HCT116 (cell line): ENCODE results near the gene INPP5E. TPM values are rescaled to one million over a fixed set of nuclear protein-coding genes. Genes with fewer than 3 reads are reported as not detected.

Experiments
- ATAC-seq: fragments of 200-7000 bp; cut with Tn5 transposase; 2 replicates; pipeline ENCODE4 v1.9.1; 2020; ENCODE audit warnings: mild to moderate bottlenecking, moderate library complexity
- BruUV-seq: library from RNA; stranded (reverse); fragments of 400-500 nt; replicated peaks from 2 replicates; lab custom pipeline; 2021; lab: Mats Ljungman, UMichigan
- CTCF ChIA-PET: fragments of 300-600 bp; sonication (Branson Sonifier 250); formaldehyde crosslinking; loops from one replicate; lab custom pipeline; 2021; ENCODE audit warnings: antibody characterized with exemption; lab: Charles Lee
- POLR2A ChIA-PET: fragments of 300-600, 350-600 bp; sonication (Branson Sonifier 250); formaldehyde crosslinking; loops from one replicate; lab custom pipeline; 2021; ENCODE audit warnings: antibody characterized with exemption; lab: Charles Lee
- RAD21 ChIA-PET, 2 experiments: fragments of 300-600 bp; sonication (Branson Sonifier 250); formaldehyde crosslinking; loops; one replicate each; lab custom pipeline; 2023; ENCODE audit warnings: low total read pairs in 2 of 2; ENCODE audit not compliant: uncharacterized antibody in 2 of 2, unreplicated experiment in 2 of 2, low non-redundant PET in 1 of 2; lab: Charles Lee
- DNase-seq: peaks from one replicate; pipeline ENCODE4 v3.0.0-alpha.2; 2010; ENCODE audit warnings: low read depth, low spot score
- H2AFZ ChIP-seq: fragments of 200-600 bp; shearing (Covaris generic), sonication (generic); 2 replicates; pipeline ENCODE4 v1.6.1; 2017; ENCODE audit warnings: low read depth, mixed run types, mixed read lengths, antibody characterized with exemption, low read length; ENCODE audit not compliant: poor library complexity, severe bottlenecking
- H3K27ac ChIP-seq: 2 replicates; pipeline ENCODE4 v1.5.1; 2012; ENCODE audit warnings: low read depth, low read length
- H3K27me3 ChIP-seq: fragments of 200-600 bp; sonication (generic); 2 replicates; pipeline ENCODE4 v1.6.1; 2016; ENCODE audit warnings: mixed run types, low read length, mixed read lengths; ENCODE audit not compliant: insufficient read depth
- H3K36me3 ChIP-seq, 2 experiments: fragments of 200-500 bp in 1 of 2; fragments of 200-600 bp in 1 of 2; sonication (Bioruptor generic) in 1 of 2; sonication (generic) in 1 of 2; 2 replicates each; pipeline versions ENCODE4 v1.5.1 to v1.6.1; 2014 to 2016; ENCODE audit warnings: low read length in 2 of 2, inconsistent platforms in 1 of 2, mixed read lengths in 1 of 2, mixed run types in 1 of 2; ENCODE audit not compliant: insufficient read depth in 2 of 2, control insufficient read depth in 1 of 2
- H3K4me1 ChIP-seq, 2 experiments: fragments of 200-600 bp in 1 of 2; sonication (generic) in 1 of 2; 2 replicates each; pipeline versions ENCODE4 v1.5.1 to v1.6.1; 2012 to 2017; ENCODE audit warnings: low read length in 2 of 2, inconsistent platforms in 1 of 2, mild to moderate bottlenecking in 1 of 2, mixed read lengths in 1 of 2, mixed run types in 1 of 2, moderate library complexity in 1 of 2; ENCODE audit not compliant: insufficient read depth in 2 of 2, control insufficient read depth in 1 of 2
- H3K4me2 ChIP-seq: fragments of 200-600 bp; sonication (generic); 2 replicates; pipeline ENCODE4 v1.6.1; 2017; ENCODE audit warnings: mixed run types, low read length, mixed read lengths
- H3K4me3 ChIP-seq, 2 experiments: fragments of 200-600 bp in 1 of 2; sonication (generic) in 1 of 2; replicated peaks in 1 of 2; 2 replicates each; pipeline ENCODE4 v1.5.1; 2011 to 2016; ENCODE audit warnings: low read length in 2 of 2, control low read depth in 1 of 2, low read depth in 1 of 2, mild to moderate bottlenecking in 1 of 2, mixed read lengths in 1 of 2, mixed run types in 1 of 2
- H3K79me2 ChIP-seq: fragments of 200-600 bp; sonication (generic); 2 replicates; pipeline ENCODE4 v1.6.1; 2017; ENCODE audit warnings: mild to moderate bottlenecking, mixed run types, low read length, moderate library complexity, mixed read lengths; ENCODE audit not compliant: insufficient read depth
- H3K9ac ChIP-seq: fragments of 200-600 bp; sonication (generic); 2 replicates; pipeline ENCODE4 v1.6.1; 2016; ENCODE audit warnings: low read length, mixed read lengths
- H3K9me2 ChIP-seq: fragments of 200-600 bp; sonication (generic), shearing (Covaris generic); 2 replicates; pipeline ENCODE4 v1.6.1; 2017; ENCODE audit warnings: mixed run types, mild to moderate bottlenecking, moderate library complexity; ENCODE audit not compliant: insufficient read depth
- H3K9me3 ChIP-seq, 2 experiments: fragments of 200-500 bp in 1 of 2; fragments of 200-600 bp in 1 of 2; sonication (Bioruptor generic) in 1 of 2; sonication (generic) in 1 of 2; 2 replicates each; pipeline ENCODE4 v1.6.1; 2014 to 2017; ENCODE audit warnings: low read length in 2 of 2, mixed read lengths in 2 of 2, inconsistent platforms in 1 of 2, low read depth in 1 of 2, mild to moderate bottlenecking in 1 of 2, mixed run types in 1 of 2, moderate library complexity in 1 of 2; ENCODE audit not compliant: control insufficient read depth in 1 of 2, insufficient read depth in 1 of 2
- H4K20me1 ChIP-seq: fragments of 200-600 bp; sonication (generic), shearing (Covaris generic); 2 replicates; pipeline ENCODE4 v1.6.1; 2017; ENCODE audit warnings: mixed run types, mild to moderate bottlenecking, moderate library complexity; ENCODE audit not compliant: insufficient read depth
- CEBPB ChIP-seq: IDR thresholded peaks from 2 replicates; pipeline ENCODE4 v1.6.1; 2012; ENCODE audit warnings: low read depth
- CTCF ChIP-seq, 3 experiments: fragments of 200-600 bp in 1 of 3; sonication (generic) in 1 of 3; IDR thresholded peaks in 2 of 3; conservative IDR thresholded peaks in 1 of 3; 2 replicates each; pipeline ENCODE4 v1.5.1; 2012 to 2017; ENCODE audit warnings: low read depth in 2 of 3, low read length in 2 of 3, antibody characterized with exemption in 1 of 3, borderline replicate concordance in 1 of 3, control low read depth in 1 of 3, mild to moderate bottlenecking in 1 of 3, mixed read lengths in 1 of 3, mixed run types in 1 of 3, moderate library complexity in 1 of 3; ENCODE audit not compliant: insufficient read depth in 1 of 3
- EGR1 ChIP-seq: IDR thresholded peaks from 2 replicates; pipeline ENCODE4 v1.6.1; 2012; ENCODE audit warnings: low read depth
- ELF1 ChIP-seq: IDR thresholded peaks from 2 replicates; pipeline ENCODE4 v1.6.1; 2012; ENCODE audit warnings: low read depth, borderline replicate concordance
- EZH2 ChIP-seq: fragments of 200-600 bp; sonication (generic); IDR thresholded peaks from 2 replicates; pipeline ENCODE4 v1.6.1; 2017; ENCODE audit warnings: antibody characterized with exemption, mixed run types
- JUND ChIP-seq: IDR thresholded peaks from 2 replicates; pipeline ENCODE4 v1.6.1; 2012
- MAX ChIP-seq: IDR thresholded peaks from 2 replicates; pipeline ENCODE4 v1.6.1; 2012
- POLR2A ChIP-seq: IDR thresholded peaks from 2 replicates; pipeline ENCODE4 v1.7.0; 2011; ENCODE audit warnings: borderline replicate concordance; ENCODE audit not compliant: insufficient read depth, insufficient read length; ENCODE audit errors: extremely low read depth
- RAD21 ChIP-seq: IDR thresholded peaks from 2 replicates; pipeline ENCODE4 v1.6.1; 2012; ENCODE audit warnings: low read depth, mild to moderate bottlenecking
- SIN3A ChIP-seq: IDR thresholded peaks from 2 replicates; pipeline ENCODE4 v1.6.1; 2012; ENCODE audit warnings: low read depth
- SP1 ChIP-seq: IDR thresholded peaks from 2 replicates; pipeline ENCODE4 v1.6.1; 2012; ENCODE audit warnings: low read depth
- SRF ChIP-seq: IDR thresholded peaks from 2 replicates; pipeline ENCODE4 v1.6.1; 2012; ENCODE audit warnings: low read depth
- TCF7L2 ChIP-seq: IDR thresholded peaks from 2 replicates; pipeline ENCODE4 v1.7.0; 2011; ENCODE audit warnings: borderline replicate concordance, inconsistent platforms; ENCODE audit not compliant: insufficient read depth, insufficient read length; ENCODE audit errors: extremely low read depth
- YY1 ChIP-seq: IDR thresholded peaks from 2 replicates; pipeline ENCODE4 v1.6.1; 2011; ENCODE audit warnings: low read length, low read depth, moderate library complexity, mild to moderate bottlenecking; ENCODE audit not compliant: insufficient replicate concordance; ENCODE audit errors: extremely low read depth
- ZFX ChIP-seq: fragments of 450-650 bp; IDR thresholded peaks from 2 replicates; pipeline ENCODE4 v1.6.1; 2017
- ZNF274 ChIP-seq: fragments of 200-500 bp; sonication (Bioruptor generic); IDR thresholded peaks from 2 replicates; pipeline ENCODE4 v1.6.1; 2014; ENCODE audit warnings: mild to moderate bottlenecking, low read depth, low read length, inconsistent platforms
- intact Hi-C: fragments of 100-400 bp; cut with micrococcal nuclease; formaldehyde crosslinking; loops from 2 replicates; pipeline ENCODE4 v1.10.0; 2022
- total RNA-seq: library from RNA; stranded (reverse); gene quantifications from one replicate; pipeline ENCODE4 v1.2.1, GENCODE V29; 2021; ENCODE audit not compliant: unreplicated experiment

The INPP5E gene
- total RNA-seq, 1 experiment from 2014 or later = 23.8 TPM

GRCh38 chr9:136451221-136451877, 11.7 kb upstream of the INPP5E start:
- ChIA-PET POLR2A (no interaction called here), CTCF (interaction anchor here (0.9 kb wide), 1 partner anchor 10 kb away, joined by 3 read pairs; no protein-coding TSS in a partner anchor), RAD21 (no interaction called here)
- no peak overlapping the region for H2AFZ ChIP-seq
- H3K4me3 ChIP-seq = no peak overlapping the region
- TF ChIP-seq RAD21 (no peak), CTCF (IDR thresholded peaks at IDR 0.05 in 2 of 3, conservative IDR thresholded peaks at IDR 0.05 in 1 of 3; ENCODE audit: borderline replicate concordance in 1 of 3, insufficient read depth in 1 of 3, low read depth in 2 of 3, low read length in 2 of 3) (peak in 1 of 3 experiments; percentile 26; a peak in 1 of 6 replicates), ZFX (no peak)
- intact Hi-C loops = no loop called here
- H3K27me3 ChIP-seq = no peaks in the 10 kb centered on the region
- DNase-seq (no peak), ATAC-seq (0 out of 2 replicates have a peak, but pooled peaks have one; percentile 42)
- H3K79me2 ChIP-seq = peaks cover 3% of the 10 kb centered on the region; the same call in 1 of the 2 replicates
- H3K27ac ChIP-seq = no peak overlapping the region
- H3K4me2 ChIP-seq = no peak overlapping the region
- no peak overlapping the region for H3K9ac ChIP-seq
- no TSS peak for BruUV-seq
- H3K4me1 ChIP-seq = no peaks in the 10 kb centered on the region
- no peaks in the 10 kb centered on the region for H3K9me2 ChIP-seq
- H3K36me3 ChIP-seq = peaks cover 48 to 59% of the 10 kb centered on the region in 2 experiments; a peak in 3 of 4 replicates
- no peaks in the 10 kb centered on the region for H4K20me1 ChIP-seq
- H3K9me3 ChIP-seq = no peaks in the 10 kb centered on the region

GRCh38 chr9:136448655-136449054, 9.0 kb upstream of the INPP5E start:
- BruUV-seq = no TSS peak
- Histone ChIP-seq H3K27me3 (no peaks in the 10 kb centered on the region), H3K36me3 (peaks cover 42 to 65% of the 10 kb centered on the region in 2 experiments), H3K27ac (no peak overlapping the region), H2AFZ (no peak overlapping the region), H3K9me3 (no peaks in the 10 kb centered on the region), H3K9me2 (no peaks in the 10 kb centered on the region), H3K79me2 (peaks cover 3% of the 10 kb centered on the region; the same call in 1 of the 2 replicates), H3K9ac (no peak overlapping the region), H3K4me2 (no peak overlapping the region), H4K20me1 (no peaks in the 10 kb centered on the region), H3K4me3 (no peak overlapping the region), H3K4me1 (no peaks in the 10 kb centered on the region)
- ATAC-seq (no peak), DNase-seq (no peak)
- intact Hi-C loops = no loop called here
- POLR2A ChIA-PET = no interaction called here
- RAD21 ChIA-PET = no interaction called here
- TF ChIP-seq MAX (no peak), ELF1 (no peak), POLR2A (no peak), RAD21 (no peak), SP1 (no peak), EZH2 (no peak), SRF (no peak), EGR1 (no peak), ZNF274 (no peak), ZFX (no peak), CEBPB (no peak), JUND (no peak), TCF7L2 (no peak), YY1 (no peak), SIN3A (no peak)
- CTCF ChIA-PET = no interaction called here
